ENCODE measurements around the gene PDIA6.

- no peak for TF ChIP-seq CTCF (IDR thresholded peaks at IDR 0.05)
- TF ChIP-seq ZFX (IDR thresholded peaks at IDR 0.05; ENCODE audit: borderline replicate concordance), result no peak
Measured at GRCh38 chr2:10826625-10827024, 14.0 kb upstream of the PDIA6 start.

All from 22Rv1 (cell line).